Central memory CD8-positive, alpha-beta T cell (primary cell): ENCODE results near the gene GALNT16.

Experiments
- ATAC-seq: fragments of 150-1000 bp; cut with Tn5 transposase; replicated peaks from 2 replicates; pipeline ENCODE4 v1.10.0; 2022; ENCODE audit warnings: mild to moderate bottlenecking, moderate FRiP score, moderate number of reproducible peaks; ENCODE audit not compliant: poor library complexity, severe bottlenecking; ENCODE audit errors: extremely low read depth
- DNase-seq, 2 donors: peaks; one replicate each; pipeline ENCODE4 v3.0.0; 2021; ENCODE audit warnings: low spot score in 2 of 2
- H3K27ac Mint-ChIP-seq: one replicate; pipeline ENCODE4 v1.8.0; 2022; ENCODE audit warnings: low read depth, mild to moderate bottlenecking, moderate library complexity, mixed read lengths
- H3K27me3 Mint-ChIP-seq: one replicate; pipeline ENCODE4 v1.8.0; 2022; ENCODE audit warnings: mixed read lengths
- H3K36me3 Mint-ChIP-seq: one replicate; pipeline ENCODE4 v1.8.0; 2022; ENCODE audit warnings: mild to moderate bottlenecking, moderate library complexity, mixed read lengths; ENCODE audit not compliant: insufficient read depth
- H3K4me1 Mint-ChIP-seq: one replicate; pipeline ENCODE4 v1.8.0; 2022; ENCODE audit warnings: mixed read lengths
- H3K4me3 Mint-ChIP-seq: one replicate; pipeline ENCODE4 v1.8.0; 2022; ENCODE audit warnings: mild to moderate bottlenecking, moderate library complexity, mixed read lengths
- H3K9me3 Mint-ChIP-seq: one replicate; pipeline ENCODE4 v1.8.0; 2022; ENCODE audit warnings: mixed read lengths

The GALNT16 gene

GRCh38 chr14:69325646-69326265 lies 65.8 kb downstream of the GALNT16 start:
- Mint-ChIP-seq H3K27ac (no peak overlapping the region), H3K4me1 (no peaks in the 10 kb centered on the region), H3K36me3 (no peaks in the 10 kb centered on the region), H3K4me3 (no peak overlapping the region), H3K27me3 (peaks cover 34% of the 10 kb centered on the region), H3K9me3 (no peaks in the 10 kb centered on the region)
- ATAC-seq: no peak
- no peak for DNase-seq

GRCh38 chr14:69326611-69327010 lies 66.7 kb downstream of the GALNT16 start:
- no peak for DNase-seq
- H3K9me3 Mint-ChIP-seq: no peaks in the 10 kb centered on the region
- no peak overlapping the region for H3K27ac Mint-ChIP-seq
- H3K4me1 Mint-ChIP-seq: no peaks in the 10 kb centered on the region
- peaks cover 34% of the 10 kb centered on the region for H3K27me3 Mint-ChIP-seq
- ATAC-seq: no peak
- no peaks in the 10 kb centered on the region for H3K36me3 Mint-ChIP-seq
- no peak overlapping the region for H3K4me3 Mint-ChIP-seq

GRCh38 chr14:69327507-69327906 lies 67.5 kb downstream of the GALNT16 start:
- Mint-ChIP-seq H3K4me1 (no peaks in the 10 kb centered on the region), H3K9me3 (no peaks in the 10 kb centered on the region), H3K27ac (no peak overlapping the region), H3K4me3 (no peak overlapping the region), H3K36me3 (no peaks in the 10 kb centered on the region), H3K27me3 (peaks cover 34% of the 10 kb centered on the region)
- ATAC-seq (no peak), DNase-seq (no peak)

- ATAC-seq (no peak), DNase-seq (no peak)
- Mint-ChIP-seq H3K36me3 (no peaks in the 10 kb centered on the region), H3K4me1 (no peaks in the 10 kb centered on the region), H3K27ac (no peak overlapping the region), H3K9me3 (no peaks in the 10 kb centered on the region), H3K4me3 (no peak overlapping the region), H3K27me3 (peaks cover 34% of the 10 kb centered on the region)
Measured at GRCh38 chr14:69328317-69328716, 68.4 kb downstream of the GALNT16 start.

GRCh38 chr14:69328765-69329164 lies 68.8 kb downstream of the GALNT16 start:
- DNase-seq: no peak
- peaks cover 4% of the 10 kb centered on the region for H3K4me1 Mint-ChIP-seq
- peaks cover 31% of the 10 kb centered on the region for H3K27me3 Mint-ChIP-seq
- no peak overlapping the region for H3K4me3 Mint-ChIP-seq
- no peak for ATAC-seq
- no peaks in the 10 kb centered on the region for H3K9me3 Mint-ChIP-seq
- no peak overlapping the region for H3K27ac Mint-ChIP-seq
- H3K36me3 Mint-ChIP-seq: no peaks in the 10 kb centered on the region

GRCh38 chr14:69331206-69331605 lies 71.2 kb downstream of the GALNT16 start:
- Mint-ChIP-seq H3K4me3 (no peak overlapping the region), H3K27me3 (peaks cover 7% of the 10 kb centered on the region), H3K27ac (no peak overlapping the region), H3K4me1 (peaks cover 8% of the 10 kb centered on the region), H3K9me3 (no peaks in the 10 kb centered on the region), H3K36me3 (no peaks in the 10 kb centered on the region)
- ATAC-seq (no peak), DNase-seq (no peak)

GRCh38 chr14:69332782-69333395 lies 72.9 kb downstream of the GALNT16 start:
- Mint-ChIP-seq H3K4me3 (no peak overlapping the region), H3K9me3 (no peaks in the 10 kb centered on the region), H3K4me1 (peaks cover 8% of the 10 kb centered on the region), H3K27ac (no peak overlapping the region), H3K27me3 (peaks cover 13% of the 10 kb centered on the region), H3K36me3 (no peaks in the 10 kb centered on the region)
- DNase-seq (no peak), ATAC-seq (no peak)

- H3K9me3 Mint-ChIP-seq: no peaks in the 10 kb centered on the region
- no peaks in the 10 kb centered on the region for H3K36me3 Mint-ChIP-seq
- no peak for ATAC-seq
Measured at GRCh38 chr14:69333791-69334337, 73.9 kb downstream of the GALNT16 start.

GRCh38 chr14:69334576-69334975 lies 74.6 kb downstream of the GALNT16 start:
- Mint-ChIP-seq H3K36me3 (no peaks in the 10 kb centered on the region), H3K27me3 (peaks cover 24% of the 10 kb centered on the region), H3K4me3 (no peak overlapping the region), H3K27ac (no peak overlapping the region), H3K9me3 (no peaks in the 10 kb centered on the region), H3K4me1 (peaks cover 8% of the 10 kb centered on the region)
- DNase-seq (no peak), ATAC-seq (no peak)

More at GRCh38 chr14:69333791-69334337, 73.9 kb downstream of the GALNT16 start:
- Mint-ChIP-seq H3K27ac (no peak overlapping the region), H3K27me3 (peaks cover 17% of the 10 kb centered on the region), H3K4me1 (peaks cover 8% of the 10 kb centered on the region), H3K4me3 (no peak overlapping the region)
- DNase-seq: no peak

- H3K27me3 Mint-ChIP-seq: peaks cover 32% of the 10 kb centered on the region
- peaks cover 8% of the 10 kb centered on the region for H3K4me1 Mint-ChIP-seq
- H3K36me3 Mint-ChIP-seq: no peaks in the 10 kb centered on the region
- H3K27ac Mint-ChIP-seq: no peak overlapping the region
- ATAC-seq (no peak), DNase-seq (no peak)
- H3K9me3 Mint-ChIP-seq: no peaks in the 10 kb centered on the region
- H3K4me3 Mint-ChIP-seq: no peak overlapping the region
Measured at GRCh38 chr14:69335371-69335771, 75.4 kb downstream of the GALNT16 start.

GRCh38 chr14:69337984-69338383 lies 78.0 kb downstream of the GALNT16 start:
- peaks cover 8% of the 10 kb centered on the region for H3K4me1 Mint-ChIP-seq
- H3K27me3 Mint-ChIP-seq: peaks cover 49% of the 10 kb centered on the region
- no peaks in the 10 kb centered on the region for H3K36me3 Mint-ChIP-seq
- no peaks in the 10 kb centered on the region for H3K9me3 Mint-ChIP-seq
- H3K4me3 Mint-ChIP-seq: no peak overlapping the region
- H3K27ac Mint-ChIP-seq: no peak overlapping the region
- ATAC-seq (no peak), DNase-seq (no peak)

- no peak overlapping the region for H3K27ac Mint-ChIP-seq
- no peak for DNase-seq
- H3K36me3 Mint-ChIP-seq: no peaks in the 10 kb centered on the region
- no peak for ATAC-seq
- H3K4me3 Mint-ChIP-seq: no peak overlapping the region
- no peaks in the 10 kb centered on the region for H3K4me1 Mint-ChIP-seq
- H3K27me3 Mint-ChIP-seq: peaks cover 49% of the 10 kb centered on the region
- H3K9me3 Mint-ChIP-seq: no peaks in the 10 kb centered on the region
Measured at GRCh38 chr14:69339426-69339825, 79.5 kb downstream of the GALNT16 start.

GRCh38 chr14:69342928-69343525 lies 83.1 kb downstream of the GALNT16 start:
- H3K4me1 Mint-ChIP-seq: no peaks in the 10 kb centered on the region
- no peak overlapping the region for H3K4me3 Mint-ChIP-seq
- DNase-seq: no peak
- no peaks in the 10 kb centered on the region for H3K9me3 Mint-ChIP-seq
- peaks cover 47% of the 10 kb centered on the region for H3K27me3 Mint-ChIP-seq
- no peak overlapping the region for H3K27ac Mint-ChIP-seq
- no peak for ATAC-seq
- no peaks in the 10 kb centered on the region for H3K36me3 Mint-ChIP-seq
